GM21447 (cell line): ENCODE measurements around the gene PDCD11.
"Not testable (repeated sequence)": the region's sequence is repeated elsewhere in the genome, so short reads cannot be mapped to it uniquely, and the experiment has no call there.

ENCODE experiments used
- ATAC-seq: cut with Tn5 transposase; IDR thresholded peaks from one replicate; pipeline ENCODE4 v1.9.1; 2021; ENCODE audit not compliant: unreplicated experiment

PDCD11 gene

GRCh38 chr10:103417148-103417469, 20.7 kb downstream of the PDCD11 start:
- ATAC-seq, result not testable (repeated sequence)

GRCh38 chr10:103417601-103418000, 21.2 kb downstream of the PDCD11 start:
- no peak for ATAC-seq

- no peak for ATAC-seq
Measured at GRCh38 chr10:103419101-103419500, 22.7 kb downstream of the PDCD11 start.

GRCh38 chr10:103423748-103424147, 27.3 kb downstream of the PDCD11 start:
- no peak for ATAC-seq

GRCh38 chr10:103427866-103428265, 31.4 kb downstream of the PDCD11 start:
- ATAC-seq, result no peak

- no peak for ATAC-seq
Measured at GRCh38 chr10:103428989-103429643, 32.7 kb downstream of the PDCD11 start.

GRCh38 chr10:103429647-103430046, 33.2 kb downstream of the PDCD11 start:
- no peak for ATAC-seq

- ATAC-seq, result no peak
Measured at GRCh38 chr10:103431902-103432301, 35.5 kb downstream of the PDCD11 start.

- no peak for ATAC-seq
Measured at GRCh38 chr10:103433858-103434257, 37.4 kb downstream of the PDCD11 start.

GRCh38 chr10:103439776-103440175, 43.4 kb downstream of the PDCD11 start:
- ATAC-seq, result no peak

GRCh38 chr10:103440416-103440815, 44.0 kb downstream of the PDCD11 start:
- ATAC-seq, result no peak

GRCh38 chr10:103441206-103441605, 44.8 kb downstream of the PDCD11 start:
- no peak for ATAC-seq

- no peak for ATAC-seq
Measured at GRCh38 chr10:103441611-103442010, 45.2 kb downstream of the PDCD11 start.

GRCh38 chr10:103442031-103442461, 45.6 kb downstream of the PDCD11 start:
- no peak for ATAC-seq

- ATAC-seq, result no peak
Measured at GRCh38 chr10:103443475-103444185, 47.2 kb downstream of the PDCD11 start.

- no peak for ATAC-seq
Measured at GRCh38 chr10:103444478-103444877, 48.1 kb downstream of the PDCD11 start.

- ATAC-seq, result no peak
Measured at GRCh38 chr10:103445366-103445765, 48.9 kb downstream of the PDCD11 start.

GRCh38 chr10:103445767-103446567, 49.5 kb downstream of the PDCD11 start:
- no peak for ATAC-seq

GRCh38 chr10:103447187-103447586, 50.8 kb downstream of the PDCD11 start:
- no peak for ATAC-seq

- no peak for ATAC-seq
Measured at GRCh38 chr10:103448746-103449145, 52.3 kb downstream of the PDCD11 start.

GRCh38 chr10:103449208-103450144, 53.0 kb downstream of the PDCD11 start:
- ATAC-seq, result no peak
